ENCODE measurements around the gene CSK.

Gene CSK

GRCh38 chr15:74832826-74833225 is 50.9 kb downstream of the CSK start:
- H4K20me1 ChIP-seq, result peaks cover 0 to 44% (median 7%) of the 10 kb centered on the region in 11 experiments; a peak in 9 of 22 replicates
- no peaks in the 10 kb centered on the region for H3K9me3 ChIP-seq (replicated peaks in 1 of 11)
- H3K4me1 ChIP-seq, result peaks cover 28 to 54% (median 49%) of the 10 kb centered on the region in 10 experiments
- H3K27ac ChIP-seq, result peak overlapping the region in 6 of 11 experiments; percentile 40 to 63 (median 48); a peak in 11 of 22 replicates
- peak overlapping the region in 6 of 11 experiments; percentile 11 to 65 (median 33); a peak in 5 of 22 replicates for H3K9ac ChIP-seq
- no peak overlapping the region for H3K4me3 ChIP-seq
- no peak for TF ChIP-seq Cebpa-rat (IDR thresholded peaks at IDR 0.05)
- peaks cover 0 to 4% (median 0%) of the 10 kb centered on the region in 11 experiments; a peak in 2 of 22 replicates for H3K27me3 ChIP-seq
- H3K36me3 ChIP-seq, result peaks cover 14 to 26% (median 23%) of the 10 kb centered on the region in 11 experiments; a peak in 21 of 22 replicates
- peak overlapping the region; percentile 59 to 87 (median 80) for H3K4me2 ChIP-seq

GRCh38 chr15:74833376-74834107 is 51.7 kb downstream of the CSK start:
- Histone ChIP-seq H3K4me1 (peaks cover 29 to 60% (median 56%) of the 10 kb centered on the region in 10 experiments), H3K9me3 (replicated peaks in 1 of 11) (no peaks in the 10 kb centered on the region), H3K4me3 (peak overlapping the region in 1 of 10 experiments; percentile 17; a peak in 2 of 20 replicates), H3K4me2 (peak overlapping the region; percentile 59 to 87 (median 80)), H3K27ac (peak overlapping the region in 8 of 11 experiments; percentile 20 to 63 (median 42); a peak in 15 of 22 replicates), H4K20me1 (peaks cover 0 to 46% (median 7%) of the 10 kb centered on the region in 11 experiments; a peak in 9 of 22 replicates), H3K9ac (peak overlapping the region in 9 of 11 experiments; percentile 5 to 65 (median 37); a peak in 14 of 22 replicates), H3K36me3 (peaks cover 14 to 33% (median 30%) of the 10 kb centered on the region in 11 experiments), H3K27me3 (0 out of 22 replicates have a peak, but pooled peaks cover 0 to 3% (median 0%) of the 10 kb centered on the region in 11 experiments)
- TF ChIP-seq Cebpa-rat (IDR thresholded peaks at IDR 0.05), result no peak

- H4K20me1 ChIP-seq, result peaks cover 0 to 59% (median 19%) of the 10 kb centered on the region in 11 experiments; a peak in 13 of 22 replicates
- H3K4me3 ChIP-seq, result no peak overlapping the region
- TF ChIP-seq Cebpa-rat (IDR thresholded peaks at IDR 0.05), result no peak
- H3K27me3 ChIP-seq, result no peaks in the 10 kb centered on the region
- no peak overlapping the region for H3K9ac ChIP-seq
- H3K27ac ChIP-seq, result no peak overlapping the region
- peaks cover 47 to 77% (median 74%) of the 10 kb centered on the region in 10 experiments for H3K4me1 ChIP-seq
- H3K4me2 ChIP-seq, result peak overlapping the region in 6 of 11 experiments; percentile 70 to 87 (median 84); a peak in 3 of 22 replicates
- peaks cover 14 to 48% (median 33%) of the 10 kb centered on the region in 11 experiments for H3K36me3 ChIP-seq
- no peaks in the 10 kb centered on the region for H3K9me3 ChIP-seq (replicated peaks in 1 of 11)
Measured at GRCh38 chr15:74835312-74835823, 53.5 kb downstream of the CSK start.

GRCh38 chr15:74836846-74837245 is 55.0 kb downstream of the CSK start:
- no peak for TF ChIP-seq Cebpa-rat (IDR thresholded peaks at IDR 0.05)
- Histone ChIP-seq H3K36me3 (peaks cover 17 to 56% (median 36%) of the 10 kb centered on the region in 11 experiments), H3K27me3 (no peaks in the 10 kb centered on the region), H3K4me1 (peaks cover 60 to 80% (median 76%) of the 10 kb centered on the region in 10 experiments), H3K4me2 (no peak overlapping the region), H3K9ac (no peak overlapping the region; a peak in 1 of 22 replicates), H3K4me3 (no peak overlapping the region), H3K27ac (no peak overlapping the region), H3K9me3 (replicated peaks in 1 of 11) (no peaks in the 10 kb centered on the region), H4K20me1 (peaks cover 0 to 74% (median 20%) of the 10 kb centered on the region in 11 experiments; a peak in 13 of 22 replicates)

- peaks cover 56 to 80% (median 76%) of the 10 kb centered on the region in 10 experiments for H3K4me1 ChIP-seq
- peak overlapping the region in 4 of 11 experiments; percentile 29 to 54 (median 44); a peak in 2 of 22 replicates for H3K9ac ChIP-seq
- H4K20me1 ChIP-seq, result peaks cover 0 to 68% (median 20%) of the 10 kb centered on the region in 11 experiments; a peak in 13 of 22 replicates
- H3K27ac ChIP-seq, result peak overlapping the region in 2 of 11 experiments; percentile 22 to 43; a peak in 2 of 22 replicates
- TF ChIP-seq Cebpa-rat (IDR thresholded peaks at IDR 0.05), result no peak
- no peaks in the 10 kb centered on the region for H3K27me3 ChIP-seq
- H3K36me3 ChIP-seq, result peaks cover 17 to 56% (median 36%) of the 10 kb centered on the region in 11 experiments
- no peak overlapping the region for H3K4me3 ChIP-seq
- no peaks in the 10 kb centered on the region for H3K9me3 ChIP-seq (replicated peaks in 1 of 11)
- peak overlapping the region in 1 of 11 experiments; percentile 92; a peak in 1 of 22 replicates for H3K4me2 ChIP-seq
Measured at GRCh38 chr15:74837482-74838136, 55.7 kb downstream of the CSK start.

- Histone ChIP-seq H3K4me2 (peak overlapping the region in 9 of 11 experiments; percentile 59 to 99 (median 92); a peak in 15 of 22 replicates), H3K4me3 (no peak overlapping the region), H3K27ac (peak overlapping the region in 4 of 11 experiments; percentile 22 to 43 (median 26); a peak in 2 of 22 replicates), H3K4me1 (peaks cover 51 to 77% (median 72%) of the 10 kb centered on the region in 10 experiments), H3K9ac (peak overlapping the region in 8 of 11 experiments; percentile 1 to 54 (median 40); a peak in 8 of 22 replicates), H3K9me3 (replicated peaks in 1 of 11) (no peaks in the 10 kb centered on the region), H3K27me3 (no peaks in the 10 kb centered on the region), H4K20me1 (peaks cover 0 to 66% (median 20%) of the 10 kb centered on the region in 11 experiments; a peak in 13 of 22 replicates), H3K36me3 (peaks cover 17 to 56% (median 36%) of the 10 kb centered on the region in 11 experiments)
- TF ChIP-seq Cebpa-rat (IDR thresholded peaks at IDR 0.05), result no peak
Measured at GRCh38 chr15:74838137-74838516, 56.2 kb downstream of the CSK start.

GRCh38 chr15:74838746-74839525 is 57.1 kb downstream of the CSK start:
- peak overlapping the region; percentile 59 to 99 (median 92) for H3K4me2 ChIP-seq
- TF ChIP-seq Cebpa-rat (IDR thresholded peaks at IDR 0.05), result no peak
- no peak overlapping the region for H3K4me3 ChIP-seq
- peaks cover 50 to 76% (median 71%) of the 10 kb centered on the region in 10 experiments for H3K4me1 ChIP-seq
- peak overlapping the region in 5 of 11 experiments; percentile 22 to 43 (median 29); a peak in 4 of 22 replicates for H3K27ac ChIP-seq
- peaks cover 0 to 66% (median 19%) of the 10 kb centered on the region in 11 experiments; a peak in 13 of 22 replicates for H4K20me1 ChIP-seq
- H3K9ac ChIP-seq, result peak overlapping the region; percentile 1 to 92 (median 48); a peak in 12 of 22 replicates
- H3K36me3 ChIP-seq, result peaks cover 17 to 56% (median 36%) of the 10 kb centered on the region in 11 experiments
- H3K27me3 ChIP-seq, result no peaks in the 10 kb centered on the region
- H3K9me3 ChIP-seq (replicated peaks in 1 of 11), result no peaks in the 10 kb centered on the region
